ENCODE results near the gene YWHAH.

Gene YWHAH

GRCh38 chr22:31927562-31927961, 16.8 kb upstream of the YWHAH start:
- no peak overlapping the region for H3K4me3 ChIP-seq (replicated peaks in 1 of 2; ENCODE audit: low read depth in 2 of 2, low read length in 2 of 2)
- DNase-seq (ENCODE audit: low read depth in 2 of 2) = no peak
- no peak for TF ChIP-seq CTCF (IDR thresholded peaks at IDR 0.05; ENCODE audit: low read depth, low read length)

- no peak for DNase-seq (ENCODE audit: low read depth in 2 of 2)
- no peak for TF ChIP-seq CTCF (IDR thresholded peaks at IDR 0.05; ENCODE audit: low read depth, low read length)
- H3K4me3 ChIP-seq (replicated peaks in 1 of 2; ENCODE audit: low read depth in 2 of 2, low read length in 2 of 2) = no peak overlapping the region
Measured at GRCh38 chr22:31929167-31929930, 15.0 kb upstream of the YWHAH start.

- no peak overlapping the region for H3K4me3 ChIP-seq (replicated peaks in 1 of 2; ENCODE audit: low read depth in 2 of 2, low read length in 2 of 2)
- no peak for TF ChIP-seq CTCF (IDR thresholded peaks at IDR 0.05; ENCODE audit: low read depth, low read length)
- no peak for DNase-seq (ENCODE audit: low read depth in 2 of 2)
Measured at GRCh38 chr22:31932863-31933262, 11.5 kb upstream of the YWHAH start.

GRCh38 chr22:31933406-31933805, 10.9 kb upstream of the YWHAH start:
- H3K4me3 ChIP-seq (replicated peaks in 1 of 2; ENCODE audit: low read depth in 2 of 2, low read length in 2 of 2) = no peak overlapping the region
- DNase-seq (ENCODE audit: low read depth in 2 of 2) = no peak
- TF ChIP-seq CTCF (IDR thresholded peaks at IDR 0.05; ENCODE audit: low read depth, low read length) = no peak

- no peak for TF ChIP-seq CTCF (IDR thresholded peaks at IDR 0.05; ENCODE audit: low read depth, low read length)
- no peak for DNase-seq (ENCODE audit: low read depth in 2 of 2)
- H3K4me3 ChIP-seq (replicated peaks in 1 of 2; ENCODE audit: low read depth in 2 of 2, low read length in 2 of 2) = no peak overlapping the region
Measured at GRCh38 chr22:31933816-31934482, 10.4 kb upstream of the YWHAH start.

- H3K4me3 ChIP-seq (replicated peaks in 1 of 2; ENCODE audit: low read depth in 2 of 2, low read length in 2 of 2) = no peak overlapping the region
- no peak for DNase-seq (ENCODE audit: low read depth in 2 of 2)
- no peak for TF ChIP-seq CTCF (IDR thresholded peaks at IDR 0.05; ENCODE audit: low read depth, low read length)
Measured at GRCh38 chr22:31935961-31936635, 8.2 kb upstream of the YWHAH start.
